Activated CD4-positive, alpha-beta T cell treated with anti-CD3 and anti-CD28 coated beads for 36 hours (primary cell): ENCODE measurements around the gene CMTM7. TPM values are rescaled to one million over a fixed set of nuclear protein-coding genes. Genes with fewer than 3 reads are reported as not detected.

ENCODE experiments used
- ATAC-seq: fragments of 200-7000 bp; cut with Tn5 transposase; one replicate; pipeline ENCODE4 v1.10.0; 2021; ENCODE audit warnings: mild to moderate bottlenecking, moderate library complexity
- CTCF ChIA-PET: fragments of 350-600 bp; sonication (Branson Sonifier 250); formaldehyde crosslinking; loops from one replicate; lab custom pipeline; 2021; ENCODE audit warnings: antibody characterized with exemption; lab: Charles Lee
- POLR2A ChIA-PET: fragments of 350-600 bp; sonication (Branson Sonifier 250); formaldehyde crosslinking; loops from one replicate; lab custom pipeline; 2021; ENCODE audit warnings: antibody characterized with exemption, inconsistent platforms; lab: Charles Lee
- DNase-seq: peaks from one replicate; pipeline ENCODE4 v3.0.0-alpha.2; 2020
- H3K27ac Mint-ChIP-seq: one replicate; pipeline ENCODE4 v1.8.0; 2021; ENCODE audit warnings: mixed read lengths
- H3K27me3 Mint-ChIP-seq: one replicate; pipeline ENCODE4 v1.8.0; 2021; ENCODE audit warnings: mixed read lengths
- H3K36me3 Mint-ChIP-seq: one replicate; pipeline ENCODE4 v1.8.0; 2021; ENCODE audit warnings: low read depth, mixed read lengths
- H3K4me1 Mint-ChIP-seq: one replicate; pipeline ENCODE4 v1.8.0; 2021; ENCODE audit warnings: mixed read lengths
- H3K4me3 Mint-ChIP-seq: one replicate; pipeline ENCODE4 v1.8.0; 2021; ENCODE audit warnings: mild to moderate bottlenecking, moderate library complexity, mixed read lengths
- H3K9me3 Mint-ChIP-seq: one replicate; pipeline ENCODE4 v1.8.0; 2021; ENCODE audit warnings: low read depth, mixed read lengths
- intact Hi-C, 2 experiments: fragments of 100-400 bp; cut with DNase I in 1 of 2; cut with micrococcal nuclease in 1 of 2; formaldehyde crosslinking; loops; one replicate each; pipeline versions ENCODE4 v1.14.2 to v1.15.1; 2022 to 2024; cut with DNase I, micrococcal nuclease
- total RNA-seq, 2 experiments: library from RNA; stranded (reverse); gene quantifications; one replicate each; pipeline ENCODE4 v1.2.3, GENCODE V29; 2021

The CMTM7 gene
- total RNA-seq, 2 experiments from 2014 or later: 41.1 to 67.0 TPM

DNA sequence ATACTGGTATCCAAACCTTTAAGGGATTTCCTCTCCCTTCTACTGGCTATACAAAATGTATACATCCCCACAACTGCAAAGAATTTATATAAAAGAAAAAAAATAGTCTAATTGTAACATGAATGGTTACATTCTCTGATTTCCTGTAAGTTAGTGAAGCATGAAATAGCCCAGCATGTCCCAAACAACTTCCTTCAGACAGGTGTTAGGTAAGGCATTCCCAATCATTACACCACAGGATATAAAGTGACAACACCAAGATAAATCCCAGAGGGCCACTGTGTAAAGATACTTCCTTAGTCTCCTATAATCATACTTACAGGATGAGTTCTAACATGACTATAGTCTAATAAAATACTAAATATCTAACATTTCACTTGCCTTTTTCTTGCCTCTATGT is 103.4 kb downstream of the CMTM7 start:
- DNase-seq: no peak
- Mint-ChIP-seq H3K27ac (no peak overlapping the region), H3K36me3 (peaks cover 14% of the 10 kb centered on the region), H3K4me3 (no peak overlapping the region), H3K9me3 (no peaks in the 10 kb centered on the region), H3K4me1 (peaks cover 23% of the 10 kb centered on the region), H3K27me3 (no peaks in the 10 kb centered on the region)
- ChIA-PET CTCF (no interaction called here), POLR2A (no interaction called here)
- intact Hi-C loops: no loop called here
- no peak for ATAC-seq

GRCh38 chr3:32495609-32496008 is 104.0 kb downstream of the CMTM7 start:
- DNase-seq: no peak
- H3K9me3 Mint-ChIP-seq: no peaks in the 10 kb centered on the region
- H3K27ac Mint-ChIP-seq: no peak overlapping the region
- ChIA-PET POLR2A (interaction anchor here (0.6 kb wide), 1 partner anchor 959 kb away, joined by 7 read pairs; no protein-coding TSS in a partner anchor), CTCF (interaction anchor here (0.6 to 1.3 kb wide), 3 partner anchors 14 to 121 kb away, joined by 3 to 4 read pairs (median 3); no protein-coding TSS in a partner anchor)
- peaks cover 27% of the 10 kb centered on the region for H3K4me1 Mint-ChIP-seq
- H3K36me3 Mint-ChIP-seq: peaks cover 13% of the 10 kb centered on the region
- ATAC-seq: no peak
- no peaks in the 10 kb centered on the region for H3K27me3 Mint-ChIP-seq
- intact Hi-C loops: no loop called here
- no peak overlapping the region for H3K4me3 Mint-ChIP-seq

DNA sequence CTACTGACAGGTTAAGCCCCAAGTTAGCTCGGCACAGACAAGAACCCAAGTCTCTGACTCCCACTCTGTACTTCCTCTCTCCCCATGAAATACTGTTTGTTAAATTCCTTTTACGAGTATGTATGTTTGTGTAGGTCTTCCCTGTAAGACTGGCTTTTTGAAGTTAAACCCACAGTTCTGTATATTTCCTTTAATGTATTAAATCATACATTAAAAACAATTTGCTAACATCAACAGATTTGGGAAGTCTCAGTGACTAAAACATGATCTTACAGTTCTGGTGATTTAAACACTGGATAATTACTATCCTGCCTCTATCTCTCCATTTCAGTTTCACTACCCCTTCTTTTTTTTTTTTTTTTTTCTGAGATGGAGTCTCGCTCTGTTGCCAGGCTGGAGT is 106.6 kb downstream of the CMTM7 start:
- H3K4me1 Mint-ChIP-seq: peaks cover 41% of the 10 kb centered on the region
- ChIA-PET POLR2A (interaction anchor here (0.6 to 0.8 kb wide), 2 partner anchors 10 to 292 kb away, joined by 4 to 5 read pairs; no protein-coding TSS in a partner anchor), CTCF (interaction anchor here (0.7 to 2.3 kb wide), 5 partner anchors 13 to 254 kb away, joined by 3 to 8 read pairs (median 3); no protein-coding TSS in a partner anchor)
- H3K27me3 Mint-ChIP-seq: no peaks in the 10 kb centered on the region
- no peak overlapping the region for H3K27ac Mint-ChIP-seq
- peaks cover 13% of the 10 kb centered on the region for H3K36me3 Mint-ChIP-seq
- H3K4me3 Mint-ChIP-seq: no peak overlapping the region
- ATAC-seq (no peak), DNase-seq (no peak)
- intact Hi-C loops: no loop called here
- H3K9me3 Mint-ChIP-seq: no peaks in the 10 kb centered on the region

DNA sequence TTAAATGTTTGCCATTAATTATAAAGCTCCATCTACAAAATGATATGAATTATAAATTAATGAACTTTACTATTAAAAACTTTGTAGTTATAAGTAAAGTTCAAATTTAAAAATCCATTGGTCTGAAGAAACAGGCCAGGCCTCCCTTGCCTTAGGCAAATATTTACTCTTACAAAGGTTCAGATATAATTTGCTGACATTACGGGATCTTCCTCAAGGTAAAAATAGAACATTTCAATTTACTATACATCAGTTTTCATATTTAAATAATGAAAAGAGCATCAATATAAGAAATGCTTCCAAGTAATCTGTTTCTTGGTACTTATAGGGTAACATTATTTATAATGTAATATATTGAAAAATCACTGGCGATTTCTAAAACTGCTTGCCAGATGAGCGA is 107.3 kb downstream of the CMTM7 start:
- ChIA-PET POLR2A (no interaction called here), CTCF (interaction anchor here (0.8 to 2.3 kb wide), 3 partner anchors 14 to 73 kb away, joined by 3 to 8 read pairs (median 4); no protein-coding TSS in a partner anchor)
- H3K36me3 Mint-ChIP-seq: peaks cover 13% of the 10 kb centered on the region
- H3K27me3 Mint-ChIP-seq: no peaks in the 10 kb centered on the region
- no peak for ATAC-seq
- H3K4me1 Mint-ChIP-seq: peaks cover 43% of the 10 kb centered on the region
- intact Hi-C loops: no loop called here
- H3K4me3 Mint-ChIP-seq: no peak overlapping the region
- no peak for DNase-seq
- H3K9me3 Mint-ChIP-seq: no peaks in the 10 kb centered on the region
- H3K27ac Mint-ChIP-seq: no peak overlapping the region

DNA sequence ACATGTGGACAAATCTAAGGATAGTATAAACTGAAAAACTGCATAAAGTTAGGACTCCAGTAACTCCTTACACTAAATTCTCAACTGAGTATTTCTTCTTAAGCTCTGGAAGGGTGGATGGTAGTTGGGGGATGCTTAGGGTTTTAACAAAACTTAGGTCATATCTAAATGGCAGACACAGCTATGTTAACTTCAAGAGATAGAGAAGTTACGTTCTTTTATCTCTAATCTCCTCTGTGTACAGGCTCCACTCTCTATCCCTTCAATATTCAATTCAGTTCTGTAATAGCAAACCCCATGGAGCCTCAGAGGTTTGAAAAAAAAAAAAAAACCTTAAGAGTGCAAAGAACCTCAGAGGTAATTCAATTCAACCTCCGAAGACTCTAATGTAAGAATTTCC is 107.9 kb downstream of the CMTM7 start:
- ChIA-PET POLR2A (interaction anchor here (0.6 kb wide), 1 partner anchor 235 kb away, joined by 3 read pairs; no protein-coding TSS in a partner anchor), CTCF (interaction anchor here (0.8 to 2.3 kb wide), 2 partner anchors 14 to 74 kb away, joined by 4 to 8 read pairs; no protein-coding TSS in a partner anchor)
- DNase-seq: no peak
- peaks cover 43% of the 10 kb centered on the region for H3K4me1 Mint-ChIP-seq
- H3K27me3 Mint-ChIP-seq: no peaks in the 10 kb centered on the region
- no peaks in the 10 kb centered on the region for H3K9me3 Mint-ChIP-seq
- no peak overlapping the region for H3K4me3 Mint-ChIP-seq
- H3K36me3 Mint-ChIP-seq: peaks cover 13% of the 10 kb centered on the region
- intact Hi-C loops: no loop called here
- no peak overlapping the region for H3K27ac Mint-ChIP-seq
- ATAC-seq: no peak

DNA sequence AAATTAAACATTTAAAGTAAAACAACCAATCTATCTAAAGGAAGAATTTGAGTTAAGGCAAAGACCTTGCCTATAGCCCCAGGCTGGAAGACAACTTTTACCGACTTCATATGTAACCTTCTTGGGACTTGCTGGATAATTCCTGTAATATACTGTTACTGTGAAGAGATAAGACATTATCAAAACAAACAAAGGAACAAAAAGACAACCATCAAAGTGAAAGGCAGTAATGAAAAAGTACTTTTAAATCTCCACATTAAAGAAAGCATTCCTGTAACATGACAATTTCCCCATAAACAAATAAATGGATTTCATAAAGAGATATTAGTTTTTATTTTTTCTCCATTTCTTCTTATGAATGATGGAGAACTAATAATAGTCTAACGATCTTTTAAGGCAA is 108.6 kb downstream of the CMTM7 start:
- no peak for DNase-seq
- Mint-ChIP-seq H3K27ac (peak overlapping the region; percentile 25), H3K36me3 (peaks cover 13% of the 10 kb centered on the region), H3K27me3 (no peaks in the 10 kb centered on the region), H3K4me3 (peak overlapping the region; percentile 86), H3K9me3 (no peaks in the 10 kb centered on the region), H3K4me1 (peaks cover 43% of the 10 kb centered on the region)
- intact Hi-C loops: no loop called here
- ATAC-seq: no peak
- CTCF ChIA-PET: interaction anchor here (1.6 kb wide), 1 partner anchor 10 kb away, joined by 9 read pairs; no protein-coding TSS in a partner anchor
- POLR2A ChIA-PET: no interaction called here

DNA sequence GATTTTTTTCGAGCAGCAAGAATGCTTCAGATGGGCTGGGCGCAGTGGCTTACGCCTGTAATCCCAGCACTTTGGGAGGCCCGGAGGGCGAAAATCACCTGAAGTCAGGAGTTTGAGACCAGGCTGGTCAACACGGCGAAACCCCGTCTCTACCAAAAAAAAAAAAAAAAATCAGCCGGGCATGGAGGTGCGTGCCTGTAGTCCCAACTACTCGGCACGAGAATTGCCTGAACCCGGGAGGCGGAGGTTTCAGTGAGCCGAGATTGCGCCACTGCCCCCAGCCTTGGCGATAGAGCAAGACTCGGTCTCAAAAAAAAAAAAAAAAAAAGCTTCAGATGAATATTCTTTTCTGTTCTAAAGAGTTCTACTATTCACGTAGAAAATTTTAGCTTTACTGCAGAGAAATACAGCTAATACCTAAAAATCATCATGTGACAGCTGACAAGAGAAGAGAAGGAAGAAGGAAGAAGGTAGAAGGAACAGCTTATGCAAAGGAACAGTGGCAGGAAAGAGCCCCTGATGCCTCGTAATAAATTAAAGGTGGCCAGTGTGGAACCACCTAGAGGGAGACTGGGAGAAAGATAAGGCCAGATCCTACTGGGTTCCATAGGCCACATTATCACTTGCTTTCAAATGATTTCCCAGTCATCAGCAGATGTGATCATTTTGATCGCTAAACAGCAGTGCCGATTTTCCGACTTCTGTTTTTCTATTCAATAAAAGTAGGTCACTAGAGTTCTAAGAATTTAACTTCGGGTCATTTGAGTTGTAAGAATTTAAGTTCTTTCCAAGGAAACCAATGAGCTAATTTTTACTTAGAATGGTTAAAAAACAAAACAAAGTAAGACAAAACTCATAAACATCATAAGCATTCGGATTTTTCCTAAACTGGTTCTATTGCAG is 109.5 kb downstream of the CMTM7 start:
- peak overlapping the region; percentile 86 for H3K4me3 Mint-ChIP-seq
- ATAC-seq (no peak), DNase-seq (no peak)
- H3K36me3 Mint-ChIP-seq: peaks cover 11% of the 10 kb centered on the region
- H3K27me3 Mint-ChIP-seq: no peaks in the 10 kb centered on the region
- intact Hi-C loops: no loop called here
- H3K4me1 Mint-ChIP-seq: peaks cover 37% of the 10 kb centered on the region
- ChIA-PET CTCF (interaction anchor here (0.9 to 2.4 kb wide), 9 partner anchors 9 to 125 kb away, joined by 3 to 14 read pairs (median 4); no protein-coding TSS in a partner anchor), POLR2A (interaction anchor here (0.6 to 0.7 kb wide), 2 partner anchors 34 to 45 kb away, joined by 3 read pairs; no protein-coding TSS in a partner anchor)
- H3K9me3 Mint-ChIP-seq: no peaks in the 10 kb centered on the region
- peak overlapping the region; percentile 88 for H3K27ac Mint-ChIP-seq

DNA sequence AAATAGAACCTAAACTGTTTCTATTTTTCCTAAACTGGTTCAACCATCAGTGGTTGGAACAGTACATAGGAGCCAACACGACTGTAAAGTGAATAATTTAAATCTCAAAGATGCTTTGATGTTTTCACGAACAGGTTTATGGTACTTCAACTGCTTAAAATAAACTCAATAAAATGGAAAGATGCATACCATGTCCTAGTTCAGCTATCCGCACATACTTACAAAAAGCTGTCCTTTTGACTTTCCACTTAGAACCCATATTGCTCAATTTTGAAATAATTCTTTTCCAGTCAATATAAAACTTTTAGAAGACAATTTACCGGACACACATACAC is 110.1 kb downstream of the CMTM7 start:
- intact Hi-C loops: loop anchor here (1.0 to 2.0 kb wide), 6 partner anchors 69 to 395 kb away; partner anchors contain the start of genes CNOT10 (in 2 of the 2), DYNC1LI1 (in 2 of the 2) and GPD1L (in 1 of the 2)
- ChIA-PET CTCF (interaction anchor here (0.7 to 2.4 kb wide), 10 partner anchors 9 to 288 kb away, joined by 3 to 14 read pairs (median 4); no protein-coding TSS in a partner anchor), POLR2A (interaction anchor here (0.7 kb wide), 1 partner anchor 34 kb away, joined by 3 read pairs; no protein-coding TSS in a partner anchor)
- no peaks in the 10 kb centered on the region for H3K9me3 Mint-ChIP-seq
- H3K27ac Mint-ChIP-seq: peak overlapping the region; percentile 88
- H3K4me3 Mint-ChIP-seq: peak overlapping the region; percentile 86
- peaks cover 8% of the 10 kb centered on the region for H3K36me3 Mint-ChIP-seq
- DNase-seq (no peak), ATAC-seq (peak; percentile 9)
- no peaks in the 10 kb centered on the region for H3K27me3 Mint-ChIP-seq
- H3K4me1 Mint-ChIP-seq: peaks cover 31% of the 10 kb centered on the region

DNA sequence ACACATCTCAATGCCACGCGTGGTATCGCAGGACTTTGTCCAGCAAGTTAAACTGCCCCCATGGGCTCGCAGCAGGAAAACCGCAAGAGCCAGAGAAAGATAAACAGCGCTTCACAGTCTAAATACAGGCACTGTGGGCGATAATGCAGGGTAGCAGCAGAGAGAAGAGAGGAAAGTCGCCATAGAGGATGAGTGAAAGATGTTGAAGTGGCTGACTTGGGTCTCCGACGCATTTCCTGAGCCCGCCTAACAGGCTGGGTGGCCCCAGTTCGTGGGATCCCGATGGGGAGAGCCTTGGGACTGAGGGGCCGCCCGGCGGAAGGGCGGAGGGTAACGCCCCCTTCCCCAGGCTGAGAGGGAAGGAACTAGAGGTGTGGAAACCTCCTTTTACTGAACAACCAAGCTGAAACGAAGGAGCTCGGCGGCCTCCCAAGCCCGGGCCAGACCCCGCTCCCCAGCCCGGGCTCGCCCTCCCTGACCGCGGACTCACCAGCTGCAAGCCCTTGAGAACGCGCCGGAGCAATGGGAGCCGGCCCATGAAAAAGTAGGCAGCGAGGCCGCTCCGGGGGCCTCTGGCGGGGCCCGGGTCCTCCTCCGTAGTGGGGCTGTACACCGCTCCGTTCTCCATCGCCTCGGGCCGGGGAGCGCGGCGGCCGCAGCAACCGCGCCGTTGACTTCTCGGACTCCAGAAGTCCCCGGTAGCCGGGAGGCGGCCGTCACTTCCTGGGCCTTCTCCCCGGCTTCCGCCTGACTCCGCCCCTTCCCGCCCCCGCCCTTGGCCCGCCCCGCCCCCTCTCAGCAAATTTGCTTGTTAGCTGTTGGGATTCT is 110.7 kb downstream of the CMTM7 start, which contains the start of gene CMTM6:
Gene CMTM6, minus strand, starts transcription at position 735 of the 828 bp plus-strand sequence. Its CDS starts 107 bp downstream, at position 628.
- Mint-ChIP-seq H3K27ac (peak within 1 kb of the TSS; percentile 95), H3K4me1 (peaks cover 29% of the 10 kb centered on the region), H3K27me3 (no peaks in the 10 kb centered on the region), H3K9me3 (no peaks in the 10 kb centered on the region), H3K36me3 (peaks cover 7% of the 10 kb centered on the region), H3K4me3 (peak within 1 kb of the TSS; percentile 86)
- peak; percentile 87 for DNase-seq
- intact Hi-C loops: loop anchor here (1.0 to 2.0 kb wide), 6 partner anchors 68 to 396 kb away; partner anchors contain the start of genes CNOT10 (in 2 of the 2), DYNC1LI1 (in 2 of the 2) and GPD1L (in 1 of the 2)
- CTCF ChIA-PET: interaction anchor here (0.7 to 2.4 kb wide), 10 partner anchors 8 to 289 kb away, joined by 3 to 14 read pairs (median 4); no protein-coding TSS in a partner anchor
- POLR2A ChIA-PET: no interaction called here
- peak; percentile 80 for ATAC-seq

DNA sequence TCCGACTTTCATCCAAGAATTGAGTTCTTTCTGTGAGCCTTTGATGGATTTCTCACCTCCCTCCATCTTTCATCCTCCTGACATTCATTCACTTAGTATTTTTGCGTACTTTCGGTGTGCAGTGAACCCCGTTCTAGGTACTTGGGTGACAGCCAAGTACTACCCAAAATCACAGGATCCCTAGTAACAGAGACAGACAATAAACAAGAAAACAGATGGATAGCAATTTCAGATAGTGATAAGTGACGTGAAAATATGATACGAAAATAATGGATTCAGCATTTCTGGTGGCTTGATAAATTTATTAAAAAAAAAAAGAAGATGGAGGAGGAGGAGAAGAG is 111.3 kb downstream of the CMTM7 start:
- DNase-seq (no peak), ATAC-seq (no peak)
- ChIA-PET POLR2A (no interaction called here), CTCF (interaction anchor here (2.4 kb wide), 2 partner anchors 35 to 127 kb away, joined by 7 to 14 read pairs; no protein-coding TSS in a partner anchor)
- no peaks in the 10 kb centered on the region for H3K27me3 Mint-ChIP-seq
- peaks cover 29% of the 10 kb centered on the region for H3K4me1 Mint-ChIP-seq
- peak overlapping the region; percentile 86 for H3K4me3 Mint-ChIP-seq
- H3K27ac Mint-ChIP-seq: peak overlapping the region; percentile 95
- H3K9me3 Mint-ChIP-seq: no peaks in the 10 kb centered on the region
- intact Hi-C loops: loop anchor here (1.0 to 2.0 kb wide), 6 partner anchors 67 to 396 kb away; partner anchors contain the start of genes CNOT10 (in 2 of the 2), DYNC1LI1 (in 2 of the 2) and GPD1L (in 1 of the 2)
- peaks cover 4% of the 10 kb centered on the region for H3K36me3 Mint-ChIP-seq
